WERI-Rb-1 (cell line): ENCODE data around the gene MAGI2.
"Not testable (repeated sequence)": the region's sequence is repeated elsewhere in the genome, so short reads cannot be mapped to it uniquely, and the experiment has no call there.

ENCODE experiments used
- DNase-seq: peaks from one replicate; pipeline ENCODE4 v3.0.0-alpha.2; 2020
- H3K27ac ChIP-seq: fragments of 250-450 bp; sonication (Bioruptor Pico); 2 replicates; pipeline ENCODE4 v1.5.1; 2020; ENCODE audit warnings: mild to moderate bottlenecking, moderate library complexity
- H3K27me3 ChIP-seq: fragments of 250-450 bp; sonication (Bioruptor Pico); 2 replicates; pipeline ENCODE4 v1.5.1; 2021; ENCODE audit warnings: mild to moderate bottlenecking, low read depth, moderate library complexity; ENCODE audit not compliant: insufficient read depth, severe bottlenecking
- H3K36me3 ChIP-seq: fragments of 250-450 bp; sonication (Bioruptor Pico); 2 replicates; pipeline ENCODE4 v1.5.1; 2020; ENCODE audit warnings: mild to moderate bottlenecking, moderate library complexity
- H3K4me3 ChIP-seq: 2 replicates; pipeline ENCODE4 v1.5.1; 2011; ENCODE audit warnings: low read depth, mild to moderate bottlenecking, control low read depth, low read length
- H3K9me3 ChIP-seq: fragments of 250-450 bp; sonication (Bioruptor Pico); 2 replicates; pipeline ENCODE4 v1.5.1; 2021; ENCODE audit warnings: mild to moderate bottlenecking, moderate library complexity; ENCODE audit not compliant: severe bottlenecking
- CTCF ChIP-seq: IDR thresholded peaks from 2 replicates; pipeline ENCODE4 v1.5.1; 2011; ENCODE audit warnings: low read depth, mild to moderate bottlenecking, control low read depth, inconsistent platforms, low read length

MAGI2 gene

GRCh38 chr7:79034730-79035129 is 418.7 kb downstream of the MAGI2 start:
- no peak overlapping the region for H3K27ac ChIP-seq
- no peak for TF ChIP-seq CTCF
- H3K9me3 ChIP-seq: no peaks in the 10 kb centered on the region
- no peaks in the 10 kb centered on the region for H3K27me3 ChIP-seq
- no peaks in the 10 kb centered on the region for H3K36me3 ChIP-seq
- no peak overlapping the region for H3K4me3 ChIP-seq
- DNase-seq: no peak

GRCh38 chr7:79019711-79020110 is 433.8 kb downstream of the MAGI2 start:
- not testable (repeated sequence) for H3K9me3 ChIP-seq, H3K36me3 ChIP-seq, H3K4me3 ChIP-seq, H3K27ac ChIP-seq, H3K27me3 ChIP-seq, DNase-seq

GRCh38 chr7:79011921-79012320 is 441.5 kb downstream of the MAGI2 start:
- no peak overlapping the region for H3K27ac ChIP-seq
- TF ChIP-seq CTCF: no peak
- H3K9me3 ChIP-seq: no peaks in the 10 kb centered on the region
- no peaks in the 10 kb centered on the region for H3K36me3 ChIP-seq
- no peaks in the 10 kb centered on the region for H3K27me3 ChIP-seq
- H3K4me3 ChIP-seq: no peak overlapping the region
- DNase-seq: no peak

- Histone ChIP-seq H3K4me3 (no peak overlapping the region), H3K9me3 (no peaks in the 10 kb centered on the region), H3K36me3 (no peaks in the 10 kb centered on the region), H3K27ac (no peak overlapping the region), H3K27me3 (no peaks in the 10 kb centered on the region)
- no peak for DNase-seq
- TF ChIP-seq CTCF: no peak
Measured at GRCh38 chr7:79009647-79010046, 443.8 kb downstream of the MAGI2 start.

- Histone ChIP-seq H3K27me3 (no peaks in the 10 kb centered on the region), H3K9me3 (no peaks in the 10 kb centered on the region), H3K4me3 (no peak overlapping the region), H3K27ac (no peak overlapping the region), H3K36me3 (no peaks in the 10 kb centered on the region)
- no peak for DNase-seq
- TF ChIP-seq CTCF: no peak
Measured at GRCh38 chr7:79008786-79009185, 444.7 kb downstream of the MAGI2 start.

GRCh38 chr7:78996013-78996412 is 457.5 kb downstream of the MAGI2 start:
- Histone ChIP-seq H3K9me3 (no peaks in the 10 kb centered on the region), H3K27me3 (no peaks in the 10 kb centered on the region), H3K36me3 (no peaks in the 10 kb centered on the region), H3K27ac (no peak overlapping the region), H3K4me3 (no peak overlapping the region)
- no peak for TF ChIP-seq CTCF
- DNase-seq: no peak
